CD4-positive, alpha-beta T cell treated with Interleukin-17A for 1 hour (primary cell): ENCODE results near the gene RPLP2.

Source experiments
- DNase-seq: peaks from one replicate; pipeline ENCODE4 v3.0.0-alpha.2; 2020

RPLP2 gene

GRCh38 chr11:809287-810039 lies at the start of gene RPLP2:
RPLP2 (plus strand) TSS chr11:809967; CDS start chr11:810235, 268 bp downstream.
- DNase-seq = peak; percentile 97

DNA sequence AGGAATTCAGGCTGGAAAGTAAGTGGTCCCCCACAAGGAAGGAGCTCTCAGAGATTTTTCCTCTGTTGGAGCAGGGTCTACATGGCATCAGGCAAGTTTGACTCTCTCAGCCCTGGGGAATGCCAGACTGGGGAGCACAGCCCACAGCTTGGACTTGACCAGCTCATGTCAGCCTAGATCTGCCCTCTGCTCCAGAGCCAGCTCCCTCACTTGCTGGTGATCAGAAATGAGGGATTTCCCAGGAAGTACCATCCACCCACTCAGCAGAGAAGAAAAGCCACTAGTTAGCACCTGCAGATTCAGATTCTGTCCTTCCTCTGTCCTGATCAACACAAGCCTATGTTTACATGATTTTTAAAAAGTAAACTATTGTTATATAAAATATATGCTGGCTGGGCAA lies 49.5 kb upstream of the RPLP2 start:
- no peak for DNase-seq

DNA sequence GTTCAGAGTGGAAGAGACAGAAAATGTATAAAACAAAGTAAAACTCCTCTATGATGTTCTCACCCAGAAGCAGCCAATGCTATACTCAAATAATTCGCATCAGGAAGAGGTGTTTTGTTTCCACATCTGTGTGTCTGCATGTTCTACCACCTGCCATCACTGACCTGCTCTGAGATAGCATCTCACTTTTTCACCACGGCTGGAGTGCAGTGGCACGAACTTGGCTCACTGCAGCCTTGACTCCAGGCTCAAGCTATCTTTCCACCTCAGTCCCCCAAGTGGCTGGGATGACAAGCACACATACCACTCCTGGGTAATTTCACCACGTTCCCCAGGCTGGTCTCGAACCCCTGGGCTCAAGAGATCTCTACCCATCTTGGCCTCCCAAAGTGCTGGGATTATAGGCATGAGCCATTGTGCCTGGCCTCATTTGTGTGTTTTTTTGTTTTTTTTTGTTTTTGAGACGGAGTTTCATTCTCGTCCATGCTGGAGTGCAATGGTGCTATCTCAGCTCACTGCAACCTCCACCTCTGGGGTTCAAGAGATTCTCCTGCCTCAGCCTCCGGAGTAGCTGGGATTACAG lies 48.1 kb upstream of the RPLP2 start:
- DNase-seq = no peak

DNA sequence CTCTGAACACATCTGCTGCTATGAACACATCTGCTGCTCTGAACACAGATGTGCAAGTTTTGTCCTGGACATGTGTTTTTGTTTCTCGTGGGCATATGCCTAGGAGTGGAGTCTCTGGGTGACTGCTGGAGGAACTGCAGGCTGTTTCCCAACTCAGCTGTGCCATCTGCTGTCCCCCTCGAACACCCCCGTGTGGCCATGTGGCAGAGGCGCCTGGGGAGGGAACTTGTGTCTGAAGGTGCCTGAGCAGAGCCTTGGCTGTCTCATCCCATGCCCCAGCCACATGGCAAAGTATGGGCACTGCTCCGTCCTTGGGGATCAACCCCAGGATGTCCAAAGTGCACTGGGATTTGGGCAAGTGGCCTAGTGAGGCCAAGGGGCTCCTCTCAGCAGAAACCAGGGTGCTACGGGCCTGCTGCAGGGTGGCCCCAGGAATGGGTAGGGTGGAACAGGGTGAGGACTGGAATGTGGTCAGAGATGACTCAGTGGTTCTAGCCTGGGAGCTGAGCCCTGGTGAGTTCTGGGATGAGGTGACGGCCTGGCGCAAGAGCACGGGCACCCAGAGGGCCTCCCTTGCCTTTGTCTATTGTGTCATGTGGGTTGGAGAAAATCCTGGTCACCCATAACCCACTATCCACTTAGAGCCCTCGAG lies 47.2 kb upstream of the RPLP2 start:
- DNase-seq = no peak

DNA sequence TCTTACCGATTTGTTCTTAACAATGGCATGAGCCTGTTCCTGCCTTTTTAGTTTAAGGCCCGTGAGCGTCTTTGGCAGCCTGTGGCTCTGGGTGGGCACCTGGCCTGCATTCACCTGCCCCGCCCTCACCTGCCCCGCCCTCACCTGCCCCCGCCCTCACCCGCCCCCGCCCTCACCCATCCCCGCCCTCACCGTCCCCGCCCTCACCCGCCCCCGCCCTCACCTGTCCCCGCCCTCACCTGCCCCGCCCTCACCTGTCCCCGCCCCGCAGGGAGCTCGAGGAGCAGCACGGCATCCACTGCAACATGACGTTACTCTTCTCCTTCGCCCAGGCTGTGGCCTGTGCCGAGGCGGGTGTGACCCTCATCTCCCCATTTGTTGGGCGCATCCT lies 46.7 kb upstream of the RPLP2 start:
- no peak for DNase-seq

DNA sequence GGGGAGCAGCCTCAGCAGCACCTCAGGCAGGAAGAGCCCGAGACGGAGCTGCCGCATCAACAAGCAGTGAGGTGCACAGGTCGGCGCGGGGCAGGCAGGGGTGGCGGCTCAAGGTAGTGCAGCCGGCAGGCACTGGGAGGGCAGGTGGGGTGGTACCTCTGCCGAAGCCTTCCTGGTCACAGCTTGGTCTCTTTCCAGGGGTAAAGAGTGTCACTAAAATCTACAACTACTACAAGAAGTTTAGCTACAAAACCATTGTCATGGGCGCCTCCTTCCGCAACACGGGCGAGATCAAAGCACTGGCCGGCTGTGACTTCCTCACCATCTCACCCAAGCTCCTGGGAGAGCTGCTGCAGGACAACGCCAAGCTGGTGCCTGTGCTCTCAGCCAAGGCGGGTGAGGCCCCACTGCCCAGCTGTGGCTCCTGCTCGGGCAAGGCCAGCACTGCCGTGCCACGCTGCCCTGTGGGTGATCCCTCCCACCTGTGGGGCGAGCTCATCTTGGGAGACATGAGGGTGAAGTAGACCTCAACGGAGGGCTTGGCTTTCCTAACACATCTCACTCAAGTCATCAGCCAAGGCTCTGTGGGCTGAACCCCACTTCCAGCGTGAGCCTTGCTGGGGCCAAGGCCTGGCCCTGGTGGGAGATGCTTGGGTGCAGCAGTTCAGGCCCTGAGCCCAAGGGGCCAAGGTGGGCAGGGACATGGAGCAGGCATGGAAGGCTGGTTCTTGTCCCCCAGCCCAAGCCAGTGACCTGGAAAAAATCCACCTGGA lies 46.0 kb upstream of the RPLP2 start:
- DNase-seq = no peak

DNA sequence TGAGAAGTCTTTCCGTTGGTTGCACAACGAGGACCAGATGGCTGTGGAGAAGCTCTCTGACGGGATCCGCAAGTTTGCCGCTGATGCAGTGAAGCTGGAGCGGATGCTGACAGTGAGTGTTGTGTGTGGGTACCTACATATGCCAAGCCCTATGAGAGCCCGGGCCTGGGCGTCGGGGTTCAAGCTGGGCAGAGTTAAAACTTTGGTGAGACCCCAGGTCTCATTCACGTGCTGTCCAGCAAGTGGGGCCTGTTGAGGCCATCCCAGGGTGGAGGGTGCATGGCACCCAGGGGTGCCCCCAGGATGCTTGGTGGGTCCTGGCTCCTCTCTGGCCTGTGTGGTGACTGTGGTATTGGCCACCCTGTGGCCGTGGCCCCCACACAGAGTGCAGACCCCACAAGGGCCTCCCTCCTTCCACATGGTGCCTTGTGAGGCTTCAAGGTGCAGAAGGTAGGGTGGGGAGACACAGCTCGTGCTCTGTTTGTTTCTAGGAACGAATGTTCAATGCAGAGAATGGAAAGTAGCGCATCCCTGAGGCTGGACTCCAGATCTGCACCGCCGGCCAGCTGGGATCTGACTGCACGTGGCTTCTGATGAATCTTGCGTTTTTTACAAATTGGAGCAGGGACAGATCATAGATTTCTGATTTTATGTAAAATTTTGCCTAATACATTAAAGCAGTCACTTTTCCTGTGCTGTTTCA lies 45.3 kb upstream of the RPLP2 start:
- no peak for DNase-seq

DNA sequence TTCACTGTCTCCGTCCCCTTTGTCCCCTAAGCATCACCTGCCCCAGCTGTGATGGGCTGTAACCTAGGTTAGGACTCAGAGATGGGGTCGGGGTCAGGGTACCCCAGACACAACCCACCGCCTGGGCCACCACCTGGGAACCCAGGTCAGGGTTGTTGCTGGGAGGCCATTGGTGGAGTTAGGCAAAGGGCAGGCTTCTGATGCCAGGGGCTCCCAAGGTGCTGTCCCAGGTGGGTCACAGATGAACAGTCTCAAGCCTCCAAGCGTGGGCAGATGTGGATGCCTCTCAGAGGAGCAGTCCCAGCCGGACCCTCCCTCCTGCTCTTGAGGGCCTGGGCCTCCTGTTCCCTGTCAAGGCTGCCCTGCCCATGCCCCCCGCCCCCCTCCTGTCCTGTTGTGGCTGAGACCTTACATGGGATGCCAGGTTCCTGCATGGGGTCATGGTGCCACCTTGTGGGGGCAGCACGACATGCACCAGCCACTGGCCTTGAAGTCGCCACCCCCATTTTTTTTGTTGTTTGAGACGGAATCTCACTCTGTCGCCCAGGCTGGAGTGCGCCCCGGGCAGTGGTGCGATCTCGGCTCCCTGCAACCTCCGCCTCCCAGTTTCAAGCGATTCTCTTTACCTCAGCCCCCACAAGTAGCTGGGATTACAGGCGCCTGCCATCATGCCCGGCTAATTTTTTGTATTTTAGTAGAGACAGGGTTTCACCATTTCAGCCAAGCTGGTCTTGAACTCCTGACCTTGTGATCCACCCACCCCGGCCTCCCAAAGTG lies 44.6 kb upstream of the RPLP2 start:
- peak; percentile 77 for DNase-seq

DNA sequence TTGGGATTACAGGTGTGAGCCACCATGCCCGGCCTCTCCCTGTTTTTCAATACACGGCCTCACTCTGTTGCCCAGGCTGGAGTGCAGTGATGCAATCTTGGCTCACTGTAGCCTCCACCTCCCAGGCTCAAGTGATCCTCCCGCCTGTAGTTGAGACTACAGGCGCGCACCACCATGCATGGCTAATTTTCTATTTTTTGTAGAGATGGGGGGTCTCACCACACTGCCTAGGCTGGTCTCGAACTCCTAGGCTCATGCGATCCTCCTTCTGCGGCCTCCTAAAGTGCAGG lies 44.0 kb upstream of the RPLP2 start:
- DNase-seq = no peak

- DNase-seq = no peak
Measured at GRCh38 chr11:766106-766935, 43.4 kb upstream of the RPLP2 start.

- DNase-seq = no peak
Measured at GRCh38 chr11:766936-767210, 42.9 kb upstream of the RPLP2 start.

DNA sequence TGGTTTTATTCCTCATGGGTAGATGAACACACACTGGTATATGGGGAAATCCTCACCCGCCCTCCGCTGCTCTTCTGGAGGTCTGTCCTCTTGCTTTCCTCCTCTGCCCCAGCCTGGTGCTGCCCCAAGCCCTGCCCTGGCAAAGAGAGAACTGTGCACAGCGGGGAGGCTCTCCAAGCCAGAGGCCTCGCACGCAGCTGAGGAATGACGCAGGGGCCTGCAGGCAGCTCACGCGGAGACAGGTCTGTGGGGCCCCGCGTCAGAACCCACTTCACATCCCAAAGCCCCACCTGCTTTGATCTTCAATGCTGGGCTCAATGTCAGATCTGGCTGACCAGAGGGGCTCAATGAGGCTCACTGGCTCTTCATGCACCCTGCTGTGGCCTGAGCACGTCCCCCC lies 42.5 kb upstream of the RPLP2 start:
- no peak for DNase-seq

- DNase-seq = no peak
Measured at GRCh38 chr11:769887-770641, 39.7 kb upstream of the RPLP2 start.

DNA sequence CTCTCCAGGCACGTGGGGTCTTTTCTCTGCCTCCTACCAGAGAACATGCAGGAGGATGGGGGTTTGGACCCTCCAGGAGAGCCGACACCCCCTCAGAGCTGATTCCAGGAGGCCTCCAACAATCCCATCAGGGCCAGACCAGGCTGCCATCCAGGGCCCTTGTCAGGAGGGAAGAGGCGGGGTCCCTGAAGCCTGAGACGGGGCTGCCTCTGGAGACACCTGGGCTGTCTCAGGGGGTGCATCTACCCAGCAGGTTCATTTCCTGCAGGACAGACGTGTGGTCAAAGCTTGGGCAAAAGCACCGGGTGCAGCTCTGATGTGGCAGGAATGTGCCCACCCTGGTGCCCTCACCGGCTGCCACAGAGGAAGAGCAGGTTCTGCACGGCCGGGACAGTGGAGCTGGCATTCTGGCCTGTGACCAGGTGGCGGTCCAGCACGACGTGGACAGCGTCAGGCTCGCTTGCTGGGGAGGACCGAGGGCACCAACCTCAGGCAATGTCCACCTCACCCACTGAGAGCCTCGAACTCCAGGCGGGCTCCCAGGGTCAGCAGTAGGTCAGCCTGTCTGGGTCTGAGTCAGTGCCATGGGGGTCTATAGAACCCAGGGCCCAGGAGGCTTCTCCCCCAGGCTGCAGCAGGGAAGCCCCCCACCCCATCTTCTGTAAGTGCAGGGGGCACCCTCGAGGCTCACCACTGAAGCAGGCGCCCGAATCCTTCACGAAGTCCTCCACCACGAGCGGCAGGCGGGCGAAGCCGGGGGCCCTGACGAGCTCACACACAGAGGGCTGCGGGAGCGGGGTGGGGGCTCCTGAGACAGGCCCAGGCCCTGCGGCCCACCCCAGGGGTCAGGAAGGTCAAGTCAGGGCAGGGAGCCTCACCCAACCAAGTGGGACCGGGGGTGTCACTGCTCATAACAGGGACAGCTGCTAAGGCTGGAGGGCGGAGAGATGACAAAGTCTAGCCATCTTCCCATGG lies 38.8 kb upstream of the RPLP2 start:
- no peak for DNase-seq

DNA sequence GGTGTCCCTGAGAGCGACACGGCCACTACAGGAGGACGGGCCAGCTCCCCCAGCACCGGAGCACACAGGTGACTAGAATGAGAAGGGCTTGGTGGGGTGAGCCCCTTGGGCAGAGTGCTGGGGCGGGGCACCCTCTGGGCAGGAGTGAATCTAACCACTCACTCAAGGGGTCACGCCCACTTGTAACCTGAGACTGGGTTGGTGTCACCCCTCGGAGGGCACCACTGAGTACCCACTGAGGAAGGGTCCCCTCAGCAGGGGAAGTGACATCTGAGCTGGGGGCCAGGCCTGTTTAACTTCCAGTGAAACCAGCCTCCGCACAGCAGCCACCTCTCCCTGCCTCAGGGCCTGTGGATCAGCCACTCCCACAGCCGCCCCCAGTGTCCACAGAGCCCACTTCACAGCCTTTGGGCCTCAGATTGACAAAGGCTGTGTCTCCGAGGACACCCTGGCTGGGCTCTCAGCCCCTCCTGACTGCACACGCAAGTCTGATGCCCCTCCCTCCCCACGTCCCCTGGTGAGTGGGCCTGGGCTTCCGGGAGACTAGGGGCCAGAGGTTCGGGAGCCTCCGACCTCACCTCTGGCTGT lies 38.1 kb upstream of the RPLP2 start:
- no peak for DNase-seq

GRCh38 chr11:772429-773390 lies 37.1 kb upstream of the RPLP2 start:
- DNase-seq = no peak

GRCh38 chr11:773425-773824 lies 36.3 kb upstream of the RPLP2 start:
- no peak for DNase-seq

DNA sequence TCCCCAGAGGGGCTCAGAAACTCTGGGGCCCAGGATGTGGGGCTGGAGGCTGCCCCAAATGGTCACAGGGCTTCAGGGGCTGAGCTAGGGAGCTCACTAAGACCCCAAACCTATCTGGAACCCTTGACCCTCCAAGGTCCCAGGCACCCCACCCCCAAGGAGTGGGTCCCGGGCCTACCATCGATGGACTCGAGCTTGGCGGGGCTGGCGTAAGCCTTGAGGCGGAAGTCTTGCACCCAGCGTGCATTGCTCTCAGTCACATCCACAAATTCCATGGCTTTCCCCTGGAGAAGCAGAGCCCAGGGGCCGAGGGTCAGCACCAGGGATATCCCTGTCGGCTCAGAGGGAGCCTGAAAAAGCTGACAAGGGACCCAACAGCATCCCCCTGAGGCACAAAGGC lies 35.9 kb upstream of the RPLP2 start:
- DNase-seq = no peak
